ENCODE measurements around the gene RERE. TPM values are rescaled to one million over a fixed set of nuclear protein-coding genes. Genes with fewer than 3 reads are reported as not detected.

RERE gene
- total and polyA plus RNA-seq, 2 experiments from 2014 or later: 148 to 170 TPM

GRCh38 chr1:8362701-8363101 lies 454.7 kb downstream of the RERE start:
- H3K36me3 Mint-ChIP-seq (ENCODE audit: low read depth): peaks cover 57% of the 10 kb centered on the region

GRCh38 chr1:8361198-8361849 lies 456.1 kb downstream of the RERE start:
- no peaks in the 10 kb centered on the region for H3K9me3 Mint-ChIP-seq
- Histone ChIP-seq H2AFZ (no peak overlapping the region), H3K79me2 (replicated peaks; ENCODE audit: insufficient read depth) (peaks cover 8% of the 10 kb centered on the region; the same call in 1 of the 2 replicates), H3K9me2 (ENCODE audit: insufficient read depth) (no peaks in the 10 kb centered on the region), H3K4me2 (no peak overlapping the region), H3K4me3 (no peak overlapping the region), H3K27me3 (ENCODE audit: insufficient read depth) (no peaks in the 10 kb centered on the region), H4K20me1 (replicated peaks; ENCODE audit: insufficient read depth) (peaks cover 10% of the 10 kb centered on the region; the same call in 1 of the 2 replicates), H3K4me1 (ENCODE audit: insufficient read depth) (no peaks in the 10 kb centered on the region), H3K27ac (ENCODE audit: low read depth) (peak overlapping the region; percentile 50; the same call in 1 of the 2 replicates), H3K36me3 (ENCODE audit: insufficient read depth) (peaks cover 8% of the 10 kb centered on the region), H3F3A (replicated peaks; ENCODE audit: low read depth) (no peaks in the 10 kb centered on the region)
- ATAC-seq (no peak), DNase-seq (ENCODE audit: low spot score) (no peak)
- no peak overlapping the region for H3K4me3 Mint-ChIP-seq
- peaks cover 10% of the 10 kb centered on the region; the same call in 1 of the 3 replicates for H3K4me1 Mint-ChIP-seq
- peaks cover 63% of the 10 kb centered on the region for H3K36me3 Mint-ChIP-seq (ENCODE audit: low read depth)
- no peak overlapping the region for H3K27ac Mint-ChIP-seq
- H3K27me3 Mint-ChIP-seq (ENCODE audit: insufficient read depth, low read depth, poor library complexity): peaks cover 8% of the 10 kb centered on the region
- TF ChIP-seq NANOG (IDR thresholded peaks at IDR 0.05; ENCODE audit: borderline replicate concordance) (no peak), STAT1 (IDR thresholded peaks at IDR 0.05; ENCODE audit: unreplicated experiment) (no peak), ZNF331 (CRISPR knock-in tag; IDR thresholded peaks at IDR 0.05; ENCODE audit: low read depth) (no peak)

More at GRCh38 chr1:8362701-8363101, 454.7 kb downstream of the RERE start:
- peaks cover 9% of the 10 kb centered on the region; the same call in 1 of the 2 replicates for H4K20me1 ChIP-seq (replicated peaks; ENCODE audit: insufficient read depth)
- H3K9me3 Mint-ChIP-seq: no peaks in the 10 kb centered on the region
- H3K4me2 ChIP-seq: no peak overlapping the region
- no peak overlapping the region for H3K27ac ChIP-seq (ENCODE audit: low read depth)
- no peak overlapping the region for H3K4me3 ChIP-seq
- no peaks in the 10 kb centered on the region for H3K27me3 ChIP-seq (ENCODE audit: insufficient read depth)
- no peak for DNase-seq (ENCODE audit: low spot score)
- peaks cover 17% of the 10 kb centered on the region for H3K4me1 Mint-ChIP-seq
- no peaks in the 10 kb centered on the region for H3F3A ChIP-seq (replicated peaks; ENCODE audit: low read depth)
- H3K36me3 ChIP-seq (ENCODE audit: insufficient read depth): peaks cover 8% of the 10 kb centered on the region
- H3K4me3 Mint-ChIP-seq: no peak overlapping the region
- ATAC-seq: no peak
- 0 out of 2 replicates have a peak, but pooled peaks cover 2% of the 10 kb centered on the region for H3K4me1 ChIP-seq (ENCODE audit: insufficient read depth)
- TF ChIP-seq CREB1 (CRISPR knock-in tag; IDR thresholded peaks at IDR 0.05; ENCODE audit: low read depth) (no peak), JUNB (IDR thresholded peaks at IDR 0.05; ENCODE audit: unreplicated experiment) (no peak), CTCF (conservative IDR thresholded peaks at IDR 0.05; ENCODE audit: low read depth in 2 of 2) (no peak), ZNF331 (CRISPR knock-in tag; IDR thresholded peaks at IDR 0.05; ENCODE audit: low read depth) (no peak), EZH2phosphoT487 (IDR thresholded peaks at IDR 0.05; ENCODE audit: unreplicated experiment) (no peak), ETS1 (IDR thresholded peaks at IDR 0.05) (no peak)
- H2AFZ ChIP-seq: no peak overlapping the region
- H3K27ac Mint-ChIP-seq: no peak overlapping the region
- peaks cover 10% of the 10 kb centered on the region for H3K27me3 Mint-ChIP-seq (ENCODE audit: insufficient read depth, low read depth, poor library complexity)
- H3K79me2 ChIP-seq (replicated peaks; ENCODE audit: insufficient read depth): peaks cover 22% of the 10 kb centered on the region
- H3K9me2 ChIP-seq (ENCODE audit: insufficient read depth): no peaks in the 10 kb centered on the region
